ENCODE measurements around the gene PHLPP1. TPM values are rescaled to one million over a fixed set of nuclear protein-coding genes. Genes with fewer than 3 reads are reported as not detected.

PHLPP1 gene
- total and polyA plus RNA-seq, 9 of the 15 experiments (the other 6 are each of a cell fraction or from before 2014, with no cell fraction given): 0.56 to 9.0 (median 4.5) TPM

- TF ChIP-seq PRDM10 (IDR thresholded peaks at IDR 0.05; ENCODE audit: partially characterized antibody): no peak
- TF ChIP-seq THRA (IDR thresholded peaks at IDR 0.05): no peak
- TF ChIP-seq E2F4 (CRISPR knock-in tag; IDR thresholded peaks at IDR 0.05; ENCODE audit: low read depth): no peak
- TF ChIP-seq RBM34 (IDR thresholded peaks at IDR 0.05; ENCODE audit: borderline replicate concordance, insufficient read depth, low read length): no peak
- TF ChIP-seq ZNF589 (CRISPR knock-in tag; IDR thresholded peaks at IDR 0.05; ENCODE audit: low read depth): no peak
- peak; percentile 27 for TF ChIP-seq MEIS2 (IDR thresholded peaks at IDR 0.05; ENCODE audit: partially characterized antibody)
- no peak for TF ChIP-seq MGA (IDR thresholded peaks at IDR 0.05)
These were observed 69.6 kb downstream of the PHLPP1 start (continued) for GRCh38 chr18:62784966-62785413.
